H1 (cell line): Measurements from ENCODE around the gene GALNT1. TPM values are rescaled to one million over a fixed set of nuclear protein-coding genes. Genes with fewer than 3 reads are reported as not detected.

Experiments
- EP300 ChIP-seq, 2 experiments: IDR thresholded peaks; 1 replicate in 1 of 2; 2 replicates in 1 of 2; pipeline ENCODE4 v1.6.1; 2011 to 2012; ENCODE audit warnings: low read depth in 2 of 2, low read length in 2 of 2, mild to moderate bottlenecking in 2 of 2, borderline replicate concordance in 1 of 2, inconsistent platforms in 1 of 2, moderate library complexity in 1 of 2
- SP4 ChIP-seq: IDR thresholded peaks from 2 replicates; pipeline ENCODE4 v1.6.1; 2012; ENCODE audit warnings: low read length, inconsistent platforms
- TAF7 ChIP-seq: optimal IDR thresholded peaks from 2 replicates; pipeline ENCODE3; 2011; ENCODE audit warnings: low read depth, mild to moderate bottlenecking, inconsistent platforms, low read length, moderate library complexity, borderline replicate concordance
- polyA plus RNA-seq, 7 experiments: library from polyadenylated mRNA; depleted of rRNA in 3 of 7; stranded (reverse) in 5 of 7; unstranded in 2 of 7; fragments of >200 nt in 5 of 7; fragments of 200-250 nt in 2 of 7; gene quantifications; 1 replicate in 5 of 7; 2 replicates in 1 of 7; 4 replicates in 1 of 7; pipeline versions ENCODE4 v1.2.1 to v1.2.3, GENCODE V29; 2011 to 2013; ENCODE audit warnings: missing spikeins in 2 of 7, mixed read lengths in 2 of 7
- total RNA-seq: library from RNA; stranded (reverse); fragmentation: NEBNext Ultra II Directional; extraction: Animal tissue kit (Norgen Biotek cat#: 25700); gene quantifications from 2 replicates; pipeline ENCODE4 v1.2.1, GENCODE V29; 2021

Gene GALNT1
- total and polyA plus RNA-seq, 2 of the 8 experiments (the other 6 are each of a cell fraction or from before 2014, with no cell fraction given): 22.4 to 101 TPM

DNA sequence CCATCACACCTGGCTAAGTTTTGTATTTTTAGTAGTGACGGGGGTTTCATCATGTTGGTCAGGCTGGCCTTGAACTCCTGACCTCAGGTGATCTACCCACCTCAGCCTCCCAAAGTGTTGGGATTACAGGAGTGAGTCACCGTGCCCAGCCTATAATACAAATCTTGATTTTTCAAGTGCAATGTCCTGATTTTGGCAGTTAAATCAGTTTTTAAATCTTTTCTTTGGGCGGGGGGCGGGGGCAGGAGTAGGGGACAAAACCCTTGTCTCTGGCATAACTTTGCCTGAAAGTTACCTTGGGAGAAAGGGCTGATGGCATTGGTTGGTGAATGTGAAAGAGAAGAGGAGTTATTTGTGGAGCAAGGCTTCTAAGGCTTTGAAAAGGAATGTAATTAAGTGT is 12.3 kb downstream of the GALNT1 start (continued):
- TF ChIP-seq EP300 (IDR thresholded peaks at IDR 0.05; ENCODE audit: borderline replicate concordance in 1 of 2, low read depth in 2 of 2, low read length in 2 of 2): no peak
- no peak for TF ChIP-seq TAF7
- TF ChIP-seq SP4: no peak
